MCF 10A (cell line): ENCODE results near the gene CSNK2A3. TPM values are rescaled to one million over a fixed set of nuclear protein-coding genes. Genes with fewer than 3 reads are reported as not detected.

Experiments used
- BruUV-seq: library from RNA; stranded (reverse); fragments of 400-500 nt; replicated peaks from 2 replicates; lab custom pipeline; 2021; lab: Mats Ljungman, UMichigan
- CTCF ChIA-PET: fragments of 300-600 bp; sonication (Branson Sonifier 250); formaldehyde crosslinking; extraction: SDS; loops from one replicate; lab custom pipeline; 2021; ENCODE audit warnings: antibody characterized with exemption, inconsistent platforms; lab: Yijun Ruan, JAX
- POLR2A ChIA-PET: fragments of 300-600, 350-650 bp; sonication (Branson Sonifier 250); formaldehyde crosslinking; extraction: SDS; loops from one replicate; lab custom pipeline; 2020; ENCODE audit warnings: antibody characterized with exemption, inconsistent platforms; lab: Yijun Ruan, JAX
- DNase-seq: peaks from one replicate; pipeline ENCODE4 v3.0.0-alpha.2; 2018; ENCODE audit not compliant: unreplicated experiment
- H3K27ac Mint-ChIP-seq: one replicate; pipeline ENCODE4 v1.8.0; 2022; ENCODE audit warnings: mild to moderate bottlenecking, low read depth, mixed read lengths; ENCODE audit not compliant: unreplicated experiment
- H3K27me3 Mint-ChIP-seq: one replicate; pipeline ENCODE4 v1.8.0; 2022; ENCODE audit warnings: mixed read lengths; ENCODE audit not compliant: insufficient read depth, unreplicated experiment
- H3K36me3 Mint-ChIP-seq: one replicate; pipeline ENCODE4 v1.8.0; 2022; ENCODE audit warnings: mild to moderate bottlenecking, moderate library complexity, mixed read lengths; ENCODE audit not compliant: insufficient read depth, unreplicated experiment
- H3K4me1 Mint-ChIP-seq: one replicate; pipeline ENCODE4 v1.8.0; 2022; ENCODE audit warnings: mixed read lengths; ENCODE audit not compliant: insufficient read depth, unreplicated experiment
- H3K4me3 Mint-ChIP-seq: one replicate; pipeline ENCODE4 v1.8.0; 2022; ENCODE audit warnings: mild to moderate bottlenecking, moderate library complexity, mixed read lengths; ENCODE audit not compliant: unreplicated experiment
- H3K9me3 Mint-ChIP-seq: one replicate; pipeline ENCODE4 v1.8.0; 2022; ENCODE audit warnings: mixed read lengths; ENCODE audit not compliant: unreplicated experiment
- intact Hi-C: fragments of 100-400 bp; cut with micrococcal nuclease; formaldehyde crosslinking; loops from 2 replicates; pipeline ENCODE4 v1.14.1; 2022
- total RNA-seq: library from RNA; stranded (reverse); gene quantifications from 2 replicates; pipeline ENCODE4 v1.2.3, GENCODE V29; 2022
- TF ChIP-seq, protein P1 (sequence below): fragments of 200-600 bp; IDR thresholded peaks from one replicate; pipeline ENCODE4 v1.8.0; 2022; ENCODE audit warnings: antibody characterized with exemption, mild to moderate bottlenecking; ENCODE audit not compliant: unreplicated experiment

CSNK2A3 gene
- total RNA-seq, 1 experiment from 2014 or later, result 2.2 TPM

DNA sequence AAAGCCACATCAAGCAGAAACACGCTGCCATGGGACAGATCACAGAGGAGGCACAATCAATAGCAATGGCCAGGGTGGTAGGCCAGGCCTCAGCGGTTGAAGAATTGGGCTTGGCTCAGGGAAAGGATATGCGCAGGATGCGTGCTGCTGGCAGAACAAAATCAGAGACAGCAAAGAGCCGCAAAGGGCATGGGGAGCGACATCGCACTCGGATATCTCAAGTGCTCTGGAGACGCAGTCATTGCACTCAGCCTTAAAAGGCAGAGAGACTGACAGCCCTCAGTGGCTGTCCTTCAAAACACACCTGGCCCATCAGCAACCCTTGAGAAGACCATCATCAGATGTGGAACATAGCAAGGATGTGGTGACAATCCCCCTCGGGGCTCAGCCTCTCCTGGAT lies 50.5 kb downstream of the CSNK2A3 start:
- POLR2A ChIA-PET, result no interaction called here
- no peak overlapping the region for H3K27ac Mint-ChIP-seq
- H3K27me3 Mint-ChIP-seq, result no peaks in the 10 kb centered on the region
- TF ChIP-seq, protein P1, sequence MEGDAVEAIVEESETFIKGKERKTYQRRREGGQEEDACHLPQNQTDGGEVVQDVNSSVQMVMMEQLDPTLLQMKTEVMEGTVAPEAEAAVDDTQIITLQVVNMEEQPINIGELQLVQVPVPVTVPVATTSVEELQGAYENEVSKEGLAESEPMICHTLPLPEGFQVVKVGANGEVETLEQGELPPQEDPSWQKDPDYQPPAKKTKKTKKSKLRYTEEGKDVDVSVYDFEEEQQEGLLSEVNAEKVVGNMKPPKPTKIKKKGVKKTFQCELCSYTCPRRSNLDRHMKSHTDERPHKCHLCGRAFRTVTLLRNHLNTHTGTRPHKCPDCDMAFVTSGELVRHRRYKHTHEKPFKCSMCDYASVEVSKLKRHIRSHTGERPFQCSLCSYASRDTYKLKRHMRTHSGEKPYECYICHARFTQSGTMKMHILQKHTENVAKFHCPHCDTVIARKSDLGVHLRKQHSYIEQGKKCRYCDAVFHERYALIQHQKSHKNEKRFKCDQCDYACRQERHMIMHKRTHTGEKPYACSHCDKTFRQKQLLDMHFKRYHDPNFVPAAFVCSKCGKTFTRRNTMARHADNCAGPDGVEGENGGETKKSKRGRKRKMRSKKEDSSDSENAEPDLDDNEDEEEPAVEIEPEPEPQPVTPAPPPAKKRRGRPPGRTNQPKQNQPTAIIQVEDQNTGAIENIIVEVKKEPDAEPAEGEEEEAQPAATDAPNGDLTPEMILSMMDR, result no peak
- no TSS peak for BruUV-seq
- intact Hi-C loops, result no loop called here
- H3K9me3 Mint-ChIP-seq, result no peaks in the 10 kb centered on the region
- DNase-seq, result no peak
- peaks cover 3% of the 10 kb centered on the region for H3K4me1 Mint-ChIP-seq
- H3K4me3 Mint-ChIP-seq, result no peak overlapping the region
- H3K36me3 Mint-ChIP-seq, result peaks cover 8% of the 10 kb centered on the region
- CTCF ChIA-PET, result no interaction called here
